Measurements from ENCODE around the gene ELAPOR1. TPM values are rescaled to one million over a fixed set of nuclear protein-coding genes. Genes with fewer than 3 reads are reported as not detected.

Gene ELAPOR1
- total and polyA plus RNA-seq, 9 of the 15 experiments (the other 6 are each of a cell fraction or from before 2014, with no cell fraction given): 0.07 to 1.2 (median 0.18) TPM

- TF ChIP-seq KDM5B (IDR thresholded peaks at IDR 0.05; ENCODE audit: insufficient replicate concordance, low read depth, low read length) (no peak), U2AF2 (optimal IDR thresholded peaks at IDR 0.05; ENCODE audit: low read depth, low read length) (no peak), FUS (optimal IDR thresholded peaks at IDR 0.05; ENCODE audit: low read depth, low read length) (no peak), ZNF778 (CRISPR knock-in tag; IDR thresholded peaks at IDR 0.05) (no peak), L3MBTL2 (IDR thresholded peaks at IDR 0.05) (no peak), TAL1 (IDR thresholded peaks at IDR 0.05) (no peak), ILK (tag; IDR thresholded peaks at IDR 0.05; ENCODE audit: borderline replicate concordance, low read depth) (no peak), PYGO2 (tag; IDR thresholded peaks at IDR 0.05) (no peak), MTA3 (IDR thresholded peaks at IDR 0.05; ENCODE audit: borderline replicate concordance) (no peak), KHSRP (IDR thresholded peaks at IDR 0.05) (no peak), ZNF398 (CRISPR knock-in tag; IDR thresholded peaks at IDR 0.05) (no peak), ZBTB40 (IDR thresholded peaks at IDR 0.05) (0 out of 2 replicates have a peak, but pooled peaks have one; percentile 39), ZBTB40 (CRISPR knock-in tag; IDR thresholded peaks at IDR 0.05) (no peak), CSDE1 (IDR thresholded peaks at IDR 0.05) (peak in 1 of 2 experiments; percentile 17; a peak in 1 of 4 replicates), CBFA2T2 (conservative IDR thresholded peaks at IDR 0.05) (no peak), ZNF57 (CRISPR knock-in tag; IDR thresholded peaks at IDR 0.05) (no peak), ZNF384 (IDR thresholded peaks at IDR 0.05; ENCODE audit: low read depth, low read length) (no peak)
Observed at GRCh38 chr1:109080441-109081082, 33.4 kb upstream of the ELAPOR1 start (continued).

All from K562 (cell line).